Colonic mucosa (tissue), 4 donors: ENCODE data around the gene SH3TC1. TPM values are rescaled to one million over a fixed set of nuclear protein-coding genes. Genes with fewer than 3 reads are reported as not detected.

Experiments
- DNase-seq: peaks from one replicate; pipeline ENCODE4 v3.0.0-alpha.2; 2020
- H3K27ac ChIP-seq: fragments of 200-600 bp; one replicate; pipeline ENCODE4 v1.8.0; 2021
- H3K27me3 ChIP-seq: fragments of 200-600 bp; one replicate; pipeline ENCODE4 v1.8.0; 2021
- H3K36me3 ChIP-seq: fragments of 200-600 bp; one replicate; pipeline ENCODE4 v1.8.0; 2021
- H3K4me1 ChIP-seq: fragments of 200-600 bp; one replicate; pipeline ENCODE4 v1.8.0; 2021; ENCODE audit warnings: mild to moderate bottlenecking
- H3K4me3 ChIP-seq: fragments of 200-600 bp; one replicate; pipeline ENCODE4 v1.8.0; 2021
- H3K9ac ChIP-seq, 2 donors: one replicate each; pipeline ENCODE4 v1.7.0; 2013; ENCODE audit warnings: control low read depth in 2 of 2, low read depth in 2 of 2, low read length in 2 of 2
- H3K9me3 ChIP-seq: fragments of 200-600 bp; one replicate; pipeline ENCODE4 v1.8.0; 2021
- intact Hi-C: fragments of 100-400 bp; cut with DNase I; formaldehyde crosslinking; loops from one replicate; pipeline ENCODE4 v1.14.1; 2022
- total RNA-seq, 2 donors: library from RNA; stranded (reverse); fragmentation: NEBNext Ultra II Directional in 1 of 2; extraction: Animal tissue kit (Norgen Biotek cat#: 25700) in 1 of 2; gene quantifications; one replicate each; pipeline ENCODE4 v1.2.1, GENCODE V29; 2021
- TF ChIP-seq, protein P1 (sequence below): fragments of 200-600 bp; IDR thresholded peaks from one replicate; pipeline ENCODE4 v1.8.0; 2022; ENCODE audit warnings: antibody characterized with exemption, mild to moderate bottlenecking
- donor health status: healthy.
- donor health status: DM: no; HTN: no; CAD: no.
- donor health status: DM: no; HTN: no; CAD: no.

SH3TC1 gene
- total RNA-seq, 2 donors from 2014 or later, result 10.8 to 22.5 TPM

GRCh38 chr4:8250637-8251036, 51.5 kb downstream of the SH3TC1 start:
- TF ChIP-seq, protein P1, sequence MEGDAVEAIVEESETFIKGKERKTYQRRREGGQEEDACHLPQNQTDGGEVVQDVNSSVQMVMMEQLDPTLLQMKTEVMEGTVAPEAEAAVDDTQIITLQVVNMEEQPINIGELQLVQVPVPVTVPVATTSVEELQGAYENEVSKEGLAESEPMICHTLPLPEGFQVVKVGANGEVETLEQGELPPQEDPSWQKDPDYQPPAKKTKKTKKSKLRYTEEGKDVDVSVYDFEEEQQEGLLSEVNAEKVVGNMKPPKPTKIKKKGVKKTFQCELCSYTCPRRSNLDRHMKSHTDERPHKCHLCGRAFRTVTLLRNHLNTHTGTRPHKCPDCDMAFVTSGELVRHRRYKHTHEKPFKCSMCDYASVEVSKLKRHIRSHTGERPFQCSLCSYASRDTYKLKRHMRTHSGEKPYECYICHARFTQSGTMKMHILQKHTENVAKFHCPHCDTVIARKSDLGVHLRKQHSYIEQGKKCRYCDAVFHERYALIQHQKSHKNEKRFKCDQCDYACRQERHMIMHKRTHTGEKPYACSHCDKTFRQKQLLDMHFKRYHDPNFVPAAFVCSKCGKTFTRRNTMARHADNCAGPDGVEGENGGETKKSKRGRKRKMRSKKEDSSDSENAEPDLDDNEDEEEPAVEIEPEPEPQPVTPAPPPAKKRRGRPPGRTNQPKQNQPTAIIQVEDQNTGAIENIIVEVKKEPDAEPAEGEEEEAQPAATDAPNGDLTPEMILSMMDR, result no peak

GRCh38 chr4:8251110-8251883, 52.2 kb downstream of the SH3TC1 start:
- intact Hi-C loops, result no loop called here
- TF ChIP-seq, protein P1, result no peak
- Histone ChIP-seq H3K4me3 (no peak overlapping the region), H3K27me3 (no peaks in the 10 kb centered on the region), H3K36me3 (no peaks in the 10 kb centered on the region), H3K27ac (no peak overlapping the region), H3K9me3 (no peaks in the 10 kb centered on the region), H3K4me1 (no peaks in the 10 kb centered on the region), H3K9ac (no peak overlapping the region)
- DNase-seq, result no peak

More at GRCh38 chr4:8250637-8251036, 51.5 kb downstream of the SH3TC1 start:
- no peaks in the 10 kb centered on the region for H3K36me3 ChIP-seq
- H3K9ac ChIP-seq, result no peak overlapping the region
- no peaks in the 10 kb centered on the region for H3K4me1 ChIP-seq
- no peak for DNase-seq
- intact Hi-C loops, result no loop called here
- no peaks in the 10 kb centered on the region for H3K27me3 ChIP-seq
- no peak overlapping the region for H3K4me3 ChIP-seq
- H3K9me3 ChIP-seq, result no peaks in the 10 kb centered on the region
- no peak overlapping the region for H3K27ac ChIP-seq

- Histone ChIP-seq H3K9ac (no peak overlapping the region), H3K9me3 (no peaks in the 10 kb centered on the region), H3K36me3 (no peaks in the 10 kb centered on the region), H3K27ac (no peak overlapping the region), H3K4me3 (no peak overlapping the region), H3K27me3 (no peaks in the 10 kb centered on the region), H3K4me1 (no peaks in the 10 kb centered on the region)
- TF ChIP-seq, protein P1, result no peak
- DNase-seq, result no peak
- intact Hi-C loops, result no loop called here
Observed at GRCh38 chr4:8252301-8253173, 53.4 kb downstream of the SH3TC1 start.

DNA sequence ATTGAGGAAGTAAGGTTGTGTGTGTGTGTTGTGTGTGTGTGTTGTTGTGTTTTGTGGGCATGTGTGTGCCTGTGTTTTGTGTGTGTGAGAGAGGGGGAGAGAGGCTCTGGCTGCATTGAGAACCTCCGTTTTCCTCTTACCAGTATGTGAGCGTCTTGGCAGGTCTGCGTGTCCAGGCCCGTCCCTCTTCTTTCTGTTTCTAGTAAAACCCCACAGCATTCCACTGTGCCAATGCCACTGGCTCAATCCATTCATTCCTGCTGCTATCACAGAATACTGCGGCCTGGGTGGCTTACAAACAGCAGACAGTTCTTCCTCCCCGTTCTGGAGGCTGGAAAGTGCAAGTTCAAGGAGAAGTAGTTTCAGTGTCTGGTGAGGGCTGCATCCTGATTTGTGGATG, 55.0 kb downstream of the SH3TC1 start:
- H3K36me3 ChIP-seq, result no peaks in the 10 kb centered on the region
- DNase-seq, result no peak
- no peaks in the 10 kb centered on the region for H3K4me1 ChIP-seq
- H3K9me3 ChIP-seq, result no peaks in the 10 kb centered on the region
- no peak overlapping the region for H3K4me3 ChIP-seq
- no peaks in the 10 kb centered on the region for H3K27me3 ChIP-seq
- TF ChIP-seq, protein P1, result no peak
- intact Hi-C loops, result no loop called here
- no peak overlapping the region for H3K27ac ChIP-seq
- no peak overlapping the region for H3K9ac ChIP-seq

GRCh38 chr4:8255698-8256441, 56.8 kb downstream of the SH3TC1 start:
- H3K9me3 ChIP-seq, result no peaks in the 10 kb centered on the region
- intact Hi-C loops, result no loop called here
- H3K27me3 ChIP-seq, result no peaks in the 10 kb centered on the region
- H3K36me3 ChIP-seq, result no peaks in the 10 kb centered on the region
- TF ChIP-seq, protein P1, result no peak
- H3K4me3 ChIP-seq, result no peak overlapping the region
- H3K27ac ChIP-seq, result no peak overlapping the region
- H3K4me1 ChIP-seq, result no peaks in the 10 kb centered on the region
- H3K9ac ChIP-seq, result no peak overlapping the region
- DNase-seq, result no peak
